GM10248 (cell line): Measurements from ENCODE around the gene SFI1.

Source experiments
- CTCF ChIA-PET: fragments of 300-600 bp; sonication (Branson Sonifier 250); formaldehyde crosslinking; extraction: SDS; loops from one replicate; lab custom pipeline; 2021; ENCODE audit warnings: antibody characterized with exemption; lab: Yijun Ruan, JAX
- POLR2A ChIA-PET: fragments of 350-650 bp; sonication (Branson Sonifier 250); formaldehyde crosslinking; extraction: SDS; loops from one replicate; lab custom pipeline; 2020; ENCODE audit warnings: antibody characterized with exemption; lab: Yijun Ruan, JAX
- DNase-seq: peaks from one replicate; pipeline ENCODE4 v3.0.0; 2012; ENCODE audit errors: extremely low spot score
- CTCF ChIP-seq: IDR thresholded peaks from 2 replicates; pipeline ENCODE4 v1.5.1; 2012; ENCODE audit warnings: mild to moderate bottlenecking, low read depth; ENCODE audit errors: extremely low read depth, missing control alignments, control extremely low read depth

SFI1 gene

DNA sequence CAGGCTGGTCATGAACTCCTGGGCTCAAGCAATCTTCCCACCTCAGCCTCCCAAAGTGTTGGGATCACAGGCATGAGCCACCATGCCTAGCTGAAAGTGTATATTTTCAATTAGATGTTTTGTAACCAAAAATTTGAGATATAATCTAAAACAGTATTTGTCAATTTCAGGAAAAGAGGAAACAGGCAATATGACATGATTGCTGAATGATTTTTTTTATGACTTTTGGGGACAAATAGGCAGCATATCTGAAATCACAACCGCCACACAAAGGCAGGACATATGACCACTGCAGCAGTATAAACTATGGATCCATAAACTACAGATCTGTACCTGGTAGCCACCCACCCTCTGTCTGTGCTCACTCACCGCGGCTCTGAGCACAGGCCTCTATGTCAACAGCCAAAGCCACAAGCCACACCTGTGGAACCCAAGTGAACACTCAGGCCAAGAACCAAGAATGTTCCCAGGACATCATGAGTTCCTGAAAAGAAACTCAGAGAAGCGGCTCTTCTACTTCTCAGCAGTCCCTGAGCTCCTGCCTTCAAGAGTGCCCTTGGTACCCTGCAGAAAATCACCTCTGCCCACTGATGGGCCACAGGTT is 143.2 kb downstream of the SFI1 start:
- ChIA-PET POLR2A (interaction anchor here (0.6 to 0.8 kb wide), 3 partner anchors 9 to 327 kb away, joined by 3 to 6 read pairs (median 3); no protein-coding TSS in a partner anchor), CTCF (interaction anchor here (0.9 to 2.4 kb wide), 2 partner anchors 8 to 9 kb away, joined by 3 to 9 read pairs; no protein-coding TSS in a partner anchor)
- no peak for TF ChIP-seq CTCF
- peak; percentile 28 for DNase-seq

- ChIA-PET POLR2A (interaction anchor here (0.5 to 0.9 kb wide), 2 partner anchors 16 to 114 kb away, joined by 3 read pairs; no protein-coding TSS in a partner anchor), CTCF (interaction anchor here (0.9 to 2.5 kb wide), 6 partner anchors 8 to 324 kb away, joined by 3 to 9 read pairs (median 4); partner anchors contain the start of gene PISD)
- no peak for TF ChIP-seq CTCF
- DNase-seq, result peak; percentile 64
Observed at GRCh38 chr22:31646186-31647019, 150.1 kb downstream of the SFI1 start.

GRCh38 chr22:31647066-31647465 is 150.7 kb downstream of the SFI1 start:
- no peak for DNase-seq
- CTCF ChIA-PET, result interaction anchor here (0.9 to 2.5 kb wide), 5 partner anchors 9 to 323 kb away, joined by 3 to 9 read pairs (median 6); partner anchors contain the start of gene PISD
- POLR2A ChIA-PET, result interaction anchor here (0.9 kb wide), 1 partner anchor 16 kb away, joined by 3 read pairs; no protein-coding TSS in a partner anchor
- TF ChIP-seq CTCF, result no peak

GRCh38 chr22:31647523-31648320 is 151.4 kb downstream of the SFI1 start:
- CTCF ChIA-PET, result interaction anchor here (1.3 to 2.5 kb wide), 4 partner anchors 9 to 18 kb away, joined by 3 to 9 read pairs (median 7); partner anchors contain the start of gene PISD
- POLR2A ChIA-PET, result no interaction called here
- no peak for DNase-seq
- no peak for TF ChIP-seq CTCF

DNA sequence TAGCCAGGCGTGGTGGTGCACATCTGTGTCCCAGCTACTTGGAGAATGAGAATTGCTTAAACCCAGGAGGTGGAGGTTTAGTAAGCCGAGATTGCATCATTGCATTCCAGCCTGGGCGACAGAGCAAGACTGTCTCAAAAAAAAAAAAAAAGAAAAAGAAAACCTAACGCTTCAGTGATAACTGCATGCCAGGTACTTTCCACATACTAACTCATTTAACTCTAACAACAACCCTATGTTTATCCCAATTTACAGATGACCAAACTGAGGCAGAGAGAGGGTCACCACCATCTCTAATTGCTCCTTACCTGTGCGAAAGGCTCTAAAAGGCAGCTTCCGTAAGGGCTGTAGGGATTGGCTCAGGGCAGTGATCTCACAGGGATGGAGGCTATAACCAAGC is 154.1 kb downstream of the SFI1 start:
- POLR2A ChIA-PET, result interaction anchor here (0.5 kb wide), 1 partner anchor 248 kb away, joined by 7 read pairs; no protein-coding TSS in a partner anchor
- no peak for DNase-seq
- TF ChIP-seq CTCF, result no peak
- CTCF ChIA-PET, result no interaction called here
